Activated gamma-delta T cell treated with Interleukin-2 at 50 U/mL for 16 hours (primary cell): ENCODE measurements around the gene LRMDA.

ENCODE experiments used
- DNase-seq: peaks from one replicate; pipeline ENCODE4 v3.0.0-alpha.2; 2020

The LRMDA gene

DNA sequence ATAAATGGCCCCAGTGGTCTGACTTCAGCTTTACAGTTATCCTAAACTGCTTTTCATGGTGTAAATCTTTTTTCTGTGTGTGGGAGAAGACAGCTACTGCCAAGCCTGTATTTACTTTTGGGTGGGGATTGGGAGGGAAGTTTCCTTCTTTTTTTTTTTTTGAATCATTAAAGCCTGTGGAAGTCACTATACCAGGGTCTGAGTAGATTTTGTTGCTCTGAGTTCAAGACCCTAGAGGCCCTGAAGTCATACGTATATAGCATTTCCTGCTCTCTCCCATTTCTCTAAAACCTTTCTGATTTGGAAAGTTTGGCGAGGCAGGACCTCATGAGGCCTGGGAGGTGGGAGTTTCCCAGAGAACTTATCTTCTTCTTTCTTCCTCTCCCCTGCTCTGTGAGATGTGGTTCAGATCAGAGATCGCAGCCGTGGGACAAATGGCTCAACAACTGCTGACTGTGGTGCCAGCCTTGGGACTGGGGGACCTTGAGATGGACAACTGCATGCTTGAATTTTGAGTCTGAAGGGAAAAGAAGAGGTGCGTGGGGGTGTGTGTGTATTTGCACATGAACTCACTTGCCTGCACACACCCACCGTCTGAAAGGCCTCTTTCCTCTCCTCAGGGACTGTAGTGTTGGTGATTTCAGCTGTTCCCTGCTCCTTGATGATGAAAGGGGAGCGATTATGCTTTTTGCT lies 18.1 kb downstream of the LRMDA start:
- DNase-seq: no peak

DNA sequence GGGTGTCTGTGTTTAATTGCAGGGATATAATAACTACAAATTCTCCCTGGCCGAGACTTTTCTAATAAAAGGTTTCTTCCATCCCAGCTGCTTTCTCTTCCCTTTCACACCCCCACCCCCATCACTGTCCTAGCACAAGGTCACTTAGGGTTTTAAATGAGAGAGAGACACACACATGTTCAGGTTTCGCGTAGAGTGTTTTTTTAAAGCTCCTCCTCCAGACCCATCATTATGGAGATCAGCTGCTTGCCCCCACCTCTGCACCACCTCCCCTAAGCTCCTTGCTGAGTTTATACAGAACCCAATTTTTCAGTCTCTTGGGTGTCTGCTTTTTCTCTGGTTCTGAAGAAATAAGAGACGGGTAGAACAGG lies 18.6 kb downstream of the LRMDA start:
- DNase-seq: no peak

- no peak for DNase-seq
Observed at GRCh38 chr10:75450644-75451640, 19.5 kb downstream of the LRMDA start.

DNA sequence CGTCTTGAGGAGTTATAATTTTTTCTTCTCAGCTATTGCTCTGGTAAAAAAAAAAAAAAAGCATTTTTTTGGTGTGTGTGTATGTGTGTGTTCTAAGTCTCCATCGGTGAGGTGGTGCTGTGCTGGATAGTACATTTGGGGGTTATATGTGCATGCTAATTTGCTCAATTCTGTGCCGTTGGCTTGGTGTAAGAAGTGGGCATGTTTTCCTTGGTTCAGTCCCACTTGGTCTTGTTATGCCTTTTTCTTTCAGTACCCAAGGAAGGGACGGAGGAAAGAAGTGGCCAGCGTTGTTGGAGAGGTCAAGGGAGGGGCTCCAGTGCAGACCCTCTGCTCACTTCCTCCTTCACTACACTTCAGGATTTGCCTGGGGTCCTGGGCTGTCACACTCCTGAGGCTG lies 20.4 kb downstream of the LRMDA start:
- no peak for DNase-seq

- DNase-seq: no peak
Observed at GRCh38 chr10:75452997-75453396, 21.6 kb downstream of the LRMDA start.

DNA sequence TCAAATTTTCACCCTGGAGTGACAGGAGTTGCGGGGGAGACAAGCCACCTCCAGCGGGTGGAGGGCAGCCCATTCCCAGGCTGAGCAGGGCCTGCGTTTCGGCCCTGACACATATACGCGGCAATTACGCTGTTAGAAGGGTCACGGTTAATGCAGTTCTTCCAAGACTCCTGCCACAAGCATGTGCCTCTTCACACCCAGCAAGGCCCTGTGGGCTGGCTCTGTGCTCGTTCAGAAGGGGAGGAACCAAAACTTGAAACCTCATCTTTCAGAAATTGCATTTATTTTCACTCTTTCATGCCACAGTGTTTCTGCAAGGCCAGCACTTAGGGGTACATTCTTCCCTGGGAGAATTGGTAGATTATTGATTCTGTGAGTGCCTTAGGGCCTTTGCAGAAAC lies 24.7 kb downstream of the LRMDA start:
- DNase-seq: no peak

- no peak for DNase-seq
Observed at GRCh38 chr10:75460059-75460458, 28.6 kb downstream of the LRMDA start.

GRCh38 chr10:75461672-75462649 lies 30.5 kb downstream of the LRMDA start:
- no peak for DNase-seq

- DNase-seq: no peak
Observed at GRCh38 chr10:75462865-75463264, 31.4 kb downstream of the LRMDA start.

DNA sequence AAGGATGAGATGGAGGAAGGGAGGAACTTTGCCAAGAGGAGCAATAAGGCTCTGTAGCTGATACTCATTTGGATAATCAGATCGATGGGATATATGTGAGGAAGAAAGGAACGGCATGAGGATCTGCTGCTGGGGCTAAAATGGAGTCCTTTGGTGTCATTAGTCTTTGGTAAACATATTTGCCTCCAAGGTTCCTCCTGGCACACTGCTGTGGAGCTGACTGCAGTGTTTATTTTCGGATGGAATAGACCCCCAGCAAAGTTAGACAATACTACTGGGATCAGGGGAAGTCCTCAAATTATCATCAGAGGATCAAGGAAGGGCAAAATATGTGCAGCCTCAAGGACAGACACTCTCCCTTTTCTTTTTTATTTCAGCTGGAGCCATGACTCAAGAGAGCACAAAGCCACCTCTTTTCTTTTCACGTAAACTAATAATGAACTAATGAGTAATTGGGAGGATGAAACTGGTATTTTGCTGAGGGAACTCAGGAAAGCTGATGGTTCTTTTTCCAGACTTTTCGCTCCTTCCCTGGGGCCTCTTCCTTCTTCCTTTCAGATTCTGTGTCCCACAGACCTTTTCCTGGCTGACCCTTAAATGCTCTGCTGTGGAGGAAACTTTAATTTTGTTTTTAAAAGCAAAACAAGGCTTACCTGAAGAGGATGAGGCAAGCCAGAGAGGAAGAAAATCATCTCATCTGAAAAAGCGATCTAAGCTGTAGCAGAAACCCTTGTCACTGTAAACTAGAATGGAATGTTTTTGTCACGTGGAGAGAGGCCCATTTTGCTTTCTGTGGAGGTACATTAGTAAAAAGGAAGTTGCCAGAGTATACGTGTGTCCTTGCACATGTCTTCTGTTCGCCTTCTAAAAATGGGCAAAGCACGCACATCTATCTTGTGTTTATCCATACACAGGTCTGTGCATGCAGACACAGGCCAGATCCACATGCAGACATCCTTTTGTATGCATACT lies 33.3 kb downstream of the LRMDA start:
- DNase-seq: no peak

GRCh38 chr10:75465450-75465827 lies 34.0 kb downstream of the LRMDA start:
- no peak for DNase-seq

GRCh38 chr10:75466001-75466400 lies 34.6 kb downstream of the LRMDA start:
- DNase-seq: no peak

- no peak for DNase-seq
Observed at GRCh38 chr10:75466886-75467285, 35.5 kb downstream of the LRMDA start.

GRCh38 chr10:75468612-75469005 lies 37.2 kb downstream of the LRMDA start:
- no peak for DNase-seq

DNA sequence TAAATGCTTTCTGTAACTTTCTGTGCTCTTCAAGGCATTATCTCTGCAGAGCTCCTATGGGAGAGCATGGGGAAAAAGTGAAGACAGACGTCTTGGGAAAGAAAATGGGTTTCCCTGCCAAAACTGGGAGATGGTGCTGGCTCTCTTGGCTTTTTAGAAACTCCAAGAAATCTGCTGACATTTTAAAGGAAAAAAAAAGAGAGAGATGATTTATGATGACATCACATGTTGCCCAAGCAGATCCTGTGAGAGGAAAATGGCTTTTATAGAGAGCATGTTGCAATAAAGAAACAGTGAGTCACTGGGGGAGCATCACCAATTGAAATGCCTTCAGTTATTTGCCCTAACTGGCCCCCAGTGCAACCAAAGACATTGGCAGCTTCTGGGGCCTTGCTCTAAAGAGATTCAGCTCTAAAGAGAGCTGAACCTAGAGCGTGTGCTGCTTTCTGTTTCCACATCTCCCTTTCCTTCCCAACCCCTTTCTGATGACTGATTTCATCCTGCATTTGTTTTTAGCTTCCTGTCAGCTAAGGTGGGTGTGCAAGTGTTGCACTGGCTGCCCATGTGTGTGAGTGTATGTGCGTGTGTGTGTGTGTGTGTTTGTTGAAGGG lies 37.7 kb downstream of the LRMDA start:
- DNase-seq: no peak

DNA sequence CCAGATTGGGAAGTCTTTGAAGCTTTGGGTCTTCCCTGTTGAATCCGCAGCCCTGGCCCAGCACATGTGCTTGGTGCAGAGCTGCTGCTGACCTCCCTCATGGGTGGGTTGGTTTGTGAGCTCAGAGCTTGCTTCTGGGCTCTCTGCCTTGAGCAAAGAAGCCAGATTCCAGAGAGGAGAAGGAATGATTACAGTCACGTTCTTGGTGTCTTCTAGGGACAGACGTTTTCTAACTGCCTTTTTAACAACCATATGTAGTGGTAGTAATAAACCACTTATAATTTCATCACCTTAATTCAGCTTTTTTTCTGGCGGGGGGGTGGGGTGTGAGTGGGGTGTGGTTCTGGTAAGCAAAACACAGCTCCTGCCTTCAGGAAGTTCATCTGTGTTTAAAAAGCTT lies 39.5 kb downstream of the LRMDA start:
- no peak for DNase-seq

DNA sequence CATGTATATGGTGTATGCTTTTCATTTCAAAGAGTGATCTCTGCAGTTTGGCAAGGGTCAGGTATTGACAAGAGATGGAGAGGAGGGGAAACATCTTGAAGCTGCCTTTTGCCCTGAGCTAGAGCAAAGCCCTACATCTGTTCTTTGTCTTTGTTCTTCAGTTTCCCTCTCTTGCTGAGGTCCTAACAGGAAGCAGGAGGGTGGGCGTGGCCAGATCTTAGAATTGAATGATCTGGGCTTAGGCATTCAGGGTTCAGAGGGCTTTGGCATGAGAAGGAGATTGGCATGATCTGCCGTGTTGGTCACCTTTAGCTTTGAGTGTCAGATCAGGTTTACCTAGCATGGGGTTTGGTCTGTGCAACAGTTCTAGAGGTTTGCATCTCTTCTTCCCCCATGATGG lies 41.3 kb downstream of the LRMDA start:
- no peak for DNase-seq

- DNase-seq: no peak
Observed at GRCh38 chr10:75474106-75474505, 42.7 kb downstream of the LRMDA start.

- no peak for DNase-seq
Observed at GRCh38 chr10:75475460-75476182, 44.2 kb downstream of the LRMDA start.

- DNase-seq: no peak
Observed at GRCh38 chr10:75476569-75476968, 45.1 kb downstream of the LRMDA start.

GRCh38 chr10:75476985-75477384 lies 45.6 kb downstream of the LRMDA start:
- no peak for DNase-seq
